H1 (cell line): ENCODE measurements around the gene MRPL55. TPM values are rescaled to one million over a fixed set of nuclear protein-coding genes. Genes with fewer than 3 reads are reported as not detected.

Experiments used
- CTCF ChIA-PET: fragments of 300-600 bp; sonication (Branson Sonifier 250); formaldehyde crosslinking; loops from one replicate; lab custom pipeline; 2021; ENCODE audit not compliant: partially characterized antibody; lab: Charles Lee
- POLR2A ChIA-PET: fragments of 300-600 bp; sonication (Branson Sonifier 250); formaldehyde crosslinking; loops from one replicate; lab custom pipeline; 2021; ENCODE audit warnings: inconsistent platforms; ENCODE audit not compliant: partially characterized antibody; lab: Charles Lee
- DNase-seq, 2 experiments: peaks; one replicate each; pipeline versions ENCODE4 v3.0.0 to v3.0.0-alpha.2; 2010 to 2022; ENCODE audit warnings: low spot score in 2 of 2, low read depth in 1 of 2, mixed read lengths in 1 of 2
- FAIRE-seq: peaks from 2 replicates; lab custom pipeline; 2011; peaks lifted over from hg19 to GRCh38; lab: Jason Lieb, UNC
- H2AFZ ChIP-seq: 2 replicates; pipeline ENCODE4 v1.8.1; 2012; ENCODE audit warnings: low read length, inconsistent platforms
- H2AK5ac ChIP-seq: 2 replicates; pipeline ENCODE4 v1.6.1; 2013; ENCODE audit warnings: low read depth, low read length
- H2BK120ac ChIP-seq: replicated peaks from 2 replicates; pipeline ENCODE3; 2013; ENCODE audit warnings: low read depth, low read length, inconsistent platforms
- H2BK12ac ChIP-seq: 2 replicates; pipeline ENCODE4 v1.6.1; 2013; ENCODE audit warnings: low read depth, low read length
- H2BK15ac ChIP-seq: 2 replicates; pipeline ENCODE4 v1.6.1; 2013; ENCODE audit warnings: low read length
- H2BK20ac ChIP-seq: 2 replicates; pipeline ENCODE4 v1.6.1; 2013; ENCODE audit warnings: low read length
- H2BK5ac ChIP-seq: 2 replicates; pipeline ENCODE4 v1.6.1; 2013; ENCODE audit warnings: low read depth, low read length
- H3K14ac ChIP-seq: 2 replicates; pipeline ENCODE4 v1.6.1; 2013; ENCODE audit warnings: inconsistent platforms; ENCODE audit not compliant: insufficient read length
- H3K18ac ChIP-seq: 2 replicates; pipeline ENCODE4 v1.6.1; 2013; ENCODE audit warnings: low read length; ENCODE audit errors: extremely low read depth
- H3K23ac ChIP-seq: 2 replicates; pipeline ENCODE4 v1.6.1; 2013; ENCODE audit warnings: inconsistent platforms; ENCODE audit not compliant: insufficient read length
- H3K23me2 ChIP-seq: 2 replicates; pipeline ENCODE4 v1.6.1; 2013; ENCODE audit warnings: low read depth, low read length
- H3K27ac ChIP-seq: 2 replicates; pipeline ENCODE4 v1.6.1; 2011; ENCODE audit warnings: low read depth, low read length, inconsistent platforms
- H3K27me3 ChIP-seq, 4 experiments: replicated peaks in 1 of 4; 1 replicate in 1 of 4; 2 replicates in 3 of 4; pipeline versions ENCODE4 v1.6.1 to v1.8.1; 2011 to 2013; ENCODE audit warnings: low read length in 3 of 4, mild to moderate bottlenecking in 3 of 4, inconsistent platforms in 2 of 4, mixed read lengths in 2 of 4, moderate library complexity in 1 of 4; ENCODE audit not compliant: control insufficient read depth in 3 of 4, insufficient read depth in 3 of 4; ENCODE audit errors: extremely low read depth in 1 of 4
- H3K36me3 ChIP-seq, 4 experiments: 2 replicates each; pipeline versions ENCODE4 v1.6.1 to v1.8.1; 2011 to 2013; ENCODE audit warnings: mild to moderate bottlenecking in 4 of 4, low read length in 3 of 4, moderate library complexity in 2 of 4, control low read depth in 1 of 4, inconsistent platforms in 1 of 4; ENCODE audit not compliant: insufficient read depth in 4 of 4, control insufficient read depth in 2 of 4
- H3K4ac ChIP-seq: replicated peaks from 2 replicates; pipeline ENCODE3; 2013; ENCODE audit warnings: low read length, low read depth, mixed read lengths, inconsistent platforms; ENCODE audit not compliant: insufficient read length
- H3K4me1 ChIP-seq, 4 experiments: replicated peaks in 1 of 4; 1 replicate in 1 of 4; 2 replicates in 3 of 4; pipeline versions ENCODE4 v1.6.1 to v1.8.1; 2011 to 2013; ENCODE audit warnings: low read length in 3 of 4, inconsistent platforms in 2 of 4, mixed read lengths in 1 of 4; ENCODE audit not compliant: insufficient read depth in 4 of 4, control insufficient read depth in 3 of 4
- H3K4me2 ChIP-seq, 2 experiments: 2 replicates each; pipeline versions ENCODE4 v1.6.1 to v1.8.1; 2011 to 2013; ENCODE audit warnings: low read depth in 2 of 2, low read length in 2 of 2, control low read depth in 1 of 2, inconsistent platforms in 1 of 2, mild to moderate bottlenecking in 1 of 2; ENCODE audit not compliant: insufficient read depth in 1 of 2
- H3K4me3 ChIP-seq, 4 experiments: fragments of 200-600, 300-600 bp in 1 of 4; sonication (generic), shearing (Covaris generic), sonication (Bioruptor Twin) in 1 of 4; 2 replicates each; pipeline versions ENCODE4 v1.5.1 to v1.8.1; 2011 to 2016; ENCODE audit warnings: low read length in 4 of 4, low read depth in 3 of 4, control low read depth in 2 of 4, inconsistent platforms in 2 of 4, mild to moderate bottlenecking in 2 of 4, mixed read lengths in 1 of 4, moderate library complexity in 1 of 4; ENCODE audit not compliant: insufficient read depth in 2 of 4; ENCODE audit errors: extremely low read depth in 1 of 4
- H3K56ac ChIP-seq: replicated peaks from 2 replicates; pipeline ENCODE3; 2013; ENCODE audit warnings: low read depth, mild to moderate bottlenecking, mixed read lengths, low read length, inconsistent platforms; ENCODE audit not compliant: insufficient read length
- H3K79me1 ChIP-seq: 2 replicates; pipeline ENCODE4 v1.6.1; 2013; ENCODE audit warnings: low read depth, low read length, control low read depth
- H3K79me2 ChIP-seq, 2 experiments: 2 replicates each; pipeline versions ENCODE4 v1.6.1 to v1.8.1; 2012 to 2013; ENCODE audit warnings: low read length in 2 of 2, mild to moderate bottlenecking in 2 of 2, inconsistent platforms in 1 of 2; ENCODE audit not compliant: insufficient read depth in 2 of 2, control insufficient read depth in 1 of 2
- H3K9ac ChIP-seq, 4 experiments: replicated peaks in 1 of 4; 1 replicate in 1 of 4; 2 replicates in 3 of 4; pipeline versions ENCODE4 v1.6.1 to v1.8.1; 2011 to 2013; ENCODE audit warnings: low read depth in 3 of 4, low read length in 3 of 4, control low read depth in 2 of 4, mild to moderate bottlenecking in 2 of 4, moderate library complexity in 2 of 4, inconsistent platforms in 1 of 4; ENCODE audit errors: extremely low read depth in 1 of 4
- H3K9me3 ChIP-seq, 2 experiments: 2 replicates each; pipeline versions ENCODE4 v1.6.1 to v1.8.1; 2012 to 2013; ENCODE audit warnings: mild to moderate bottlenecking in 2 of 2, moderate library complexity in 2 of 2, control low read depth in 1 of 2, inconsistent platforms in 1 of 2, low read depth in 1 of 2, low read length in 1 of 2, mixed read lengths in 1 of 2; ENCODE audit not compliant: insufficient read depth in 2 of 2
- H4K20me1 ChIP-seq, 2 experiments: replicated peaks in 1 of 2; 2 replicates each; pipeline versions ENCODE3 to v1.8.1; 2011 to 2013; ENCODE audit warnings: inconsistent platforms in 2 of 2, low read length in 2 of 2, mild to moderate bottlenecking in 1 of 2; ENCODE audit not compliant: insufficient read depth in 2 of 2, control insufficient read depth in 1 of 2
- H4K5ac ChIP-seq: 2 replicates; pipeline ENCODE4 v1.6.1; 2013; ENCODE audit warnings: low read length, low read depth, mixed read lengths, inconsistent platforms; ENCODE audit not compliant: insufficient read length
- H4K8ac ChIP-seq: 2 replicates; pipeline ENCODE4 v1.8.0; 2013; ENCODE audit warnings: mild to moderate bottlenecking, moderate library complexity, low read length, inconsistent platforms; ENCODE audit not compliant: insufficient read depth; ENCODE audit errors: extremely low read depth
- H4K91ac ChIP-seq: replicated peaks from 2 replicates; pipeline ENCODE3; 2013; ENCODE audit warnings: low read length, mixed read lengths, inconsistent platforms; ENCODE audit not compliant: insufficient read length
- GABPA ChIP-seq: IDR thresholded peaks from 2 replicates; pipeline ENCODE4 v1.6.1; 2011; ENCODE audit warnings: mild to moderate bottlenecking, low read length, moderate library complexity, borderline replicate concordance; ENCODE audit not compliant: insufficient read depth
- GTF2F1 ChIP-seq: IDR thresholded peaks from 2 replicates; pipeline ENCODE4 v1.6.1; 2012; ENCODE audit warnings: low read depth, low read length, improper control_type of control experiment, borderline replicate concordance
- KDM5A ChIP-seq: fragments of 200-600 bp; IDR thresholded peaks from 2 replicates; pipeline ENCODE4 v1.7.1; 2012; ENCODE audit warnings: mild to moderate bottlenecking, low read length, inconsistent platforms, mixed read lengths
- NRF1 ChIP-seq: IDR thresholded peaks from 2 replicates; pipeline ENCODE4 v1.6.1; 2011; ENCODE audit warnings: mild to moderate bottlenecking, low read depth, low read length, improper control_type of control experiment
- SAP30 ChIP-seq: fragments of 300-600 bp; sonication (generic); IDR thresholded peaks from 2 replicates; pipeline ENCODE4 v1.7.1; 2012; ENCODE audit warnings: low read length, moderate library complexity, mild to moderate bottlenecking, inconsistent platforms; ENCODE audit not compliant: insufficient read depth, insufficient replicate concordance
- WGBS, 2 experiments: shearing (Covaris generic) in 1 of 2; methylation state at CpG; one replicate each; pipeline versions ENCODE4 v1.1.6 to v1.1.7; 2013 to 2015; ENCODE audit warnings: low lambda C conversion rate in 2 of 2, mixed read lengths in 2 of 2, inconsistent platforms in 1 of 2, low coverage in 1 of 2, missing lambda C conversion rate in 1 of 2; ENCODE audit not compliant: insufficient replicate concordance in 2 of 2, insufficient coverage in 1 of 2, insufficient read length in 1 of 2; ENCODE audit errors: extremely low coverage in 1 of 2, missing lambda C conversion rate in 1 of 2; 5-methylcytosine and 5-hydroxymethylcytosine counted together
- polyA plus RNA-seq, 7 experiments: library from polyadenylated mRNA; depleted of rRNA in 3 of 7; stranded (reverse) in 5 of 7; unstranded in 2 of 7; fragments of >200 nt in 5 of 7; fragments of 200-250 nt in 2 of 7; gene quantifications; 1 replicate in 5 of 7; 2 replicates in 1 of 7; 4 replicates in 1 of 7; pipeline versions ENCODE4 v1.2.1 to v1.2.3, GENCODE V29; 2011 to 2013; ENCODE audit warnings: missing spikeins in 2 of 7, mixed read lengths in 2 of 7
- total RNA-seq: library from RNA; stranded (reverse); fragmentation: NEBNext Ultra II Directional; extraction: Animal tissue kit (Norgen Biotek cat#: 25700); gene quantifications from 2 replicates; pipeline ENCODE4 v1.2.1, GENCODE V29; 2021

The MRPL55 gene
- total and polyA plus RNA-seq, 2 of the 8 experiments (the other 6 are each of a cell fraction or from before 2014, with no cell fraction given), result 59.0 to 244 TPM

DNA sequence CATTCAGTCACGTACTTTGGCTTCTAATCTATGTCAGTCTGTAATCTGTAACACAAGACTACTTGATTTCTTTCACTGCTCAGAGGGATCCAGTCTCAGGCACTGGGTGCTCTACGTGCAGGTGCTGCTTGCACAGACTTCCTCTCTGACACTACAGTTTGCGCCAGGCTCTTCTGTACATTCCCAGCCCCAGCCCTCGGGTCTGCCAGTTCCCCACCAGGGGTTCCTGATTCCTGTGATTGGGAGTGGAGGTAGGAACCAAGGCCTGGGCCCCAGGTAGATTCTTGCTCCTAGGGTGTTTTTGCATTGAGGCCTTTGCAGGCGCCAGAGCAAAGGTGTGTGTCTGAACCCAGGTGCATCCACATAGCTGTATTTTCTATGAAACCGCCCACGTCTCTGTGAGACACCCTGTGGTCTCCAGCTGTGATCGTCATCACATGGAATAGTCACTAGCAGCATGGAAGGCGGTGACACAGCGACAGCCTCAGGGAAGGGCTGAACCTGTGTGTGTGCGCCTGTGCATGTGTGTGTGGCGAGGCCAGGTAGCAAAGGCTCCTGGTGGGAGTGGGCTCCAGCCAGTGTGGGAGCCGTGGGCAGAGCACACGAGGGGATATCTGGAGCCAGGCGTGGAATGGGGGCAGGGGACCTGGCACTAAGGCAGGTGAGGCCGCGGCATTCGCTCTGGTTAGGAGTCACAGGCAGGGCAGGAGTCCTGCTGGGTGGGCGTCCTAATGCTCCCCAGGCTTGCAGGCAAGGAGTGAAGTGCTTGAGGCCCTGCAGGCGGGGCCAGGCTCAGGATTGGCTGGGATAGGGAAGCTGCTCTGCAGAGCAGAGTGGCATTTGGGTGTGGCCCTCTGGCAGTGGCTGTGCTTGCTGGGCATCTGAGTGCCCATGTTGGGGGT, 45.8 kb upstream of the MRPL55 start:
- no peak overlapping the region for H3K4ac ChIP-seq
- H3K4me2 ChIP-seq, result no peak overlapping the region
- H3K23me2 ChIP-seq, result no peaks in the 10 kb centered on the region; the same call in 1 of the 2 replicates
- no peak overlapping the region for H2BK120ac ChIP-seq
- H3K56ac ChIP-seq, result no peak overlapping the region
- H3K18ac ChIP-seq, result no peak overlapping the region
- H3K4me3 ChIP-seq, result no peak overlapping the region
- no peak overlapping the region for H3K23ac ChIP-seq
- no peak overlapping the region for H2BK20ac ChIP-seq
- no peak overlapping the region for H2AFZ ChIP-seq
- FAIRE-seq (no peak), DNase-seq (no peak)
- 87% methylated on average over 20 of the region's 20 CpGs; no CpG with 5 or more reads in 1 of the 2 experiments for WGBS, 2 experiments
- H2AK5ac ChIP-seq, result no peak overlapping the region
- H4K91ac ChIP-seq, result no peak overlapping the region
- no peak overlapping the region for H2BK5ac ChIP-seq
- no peak overlapping the region for H3K14ac ChIP-seq
- ChIA-PET CTCF (interaction anchor here (1.2 to 1.6 kb wide), 3 partner anchors 10 to 14 kb away, joined by 3 read pairs; no protein-coding TSS in a partner anchor), POLR2A (interaction anchor here (5.5 kb wide), 1 partner anchor 9 kb away, joined by 44 read pairs; the partner anchor contains the start of gene IBA57)
- H2BK12ac ChIP-seq, result no peak overlapping the region
- no peak overlapping the region for H3K9ac ChIP-seq
- no peaks in the 10 kb centered on the region for H3K79me2 ChIP-seq
- H3K36me3 ChIP-seq, result no peaks in the 10 kb centered on the region
- H4K8ac ChIP-seq, result no peak overlapping the region
- peaks cover 1 to 4% of the 10 kb centered on the region in 2 experiments for H4K20me1 ChIP-seq
- H3K9me3 ChIP-seq, result no peaks in the 10 kb centered on the region
- no peak overlapping the region for H3K27ac ChIP-seq
- no peak overlapping the region for H2BK15ac ChIP-seq
- H3K4me1 ChIP-seq, result peaks cover 0 to 3% (median under 1%) of the 10 kb centered on the region in 4 experiments; a peak in 1 of 7 replicates
- H4K5ac ChIP-seq, result no peak overlapping the region
- peaks cover 2% of the 10 kb centered on the region; the same call in 1 of the 2 replicates for H3K79me1 ChIP-seq
- peaks cover 0 to 5% (median 0%) of the 10 kb centered on the region in 4 experiments; a peak in 4 of 7 replicates for H3K27me3 ChIP-seq
- TF ChIP-seq KDM5A (no peak), NRF1 (no peak), SAP30 (no peak), GTF2F1 (no peak), GABPA (no peak)
